GM18507 (cell line): Measurements from ENCODE around the gene P2RX1.

Experiments used
- DNase-seq: peaks from one replicate; pipeline ENCODE4 v3.0.0; 2011; ENCODE audit warnings: low read depth; ENCODE audit not compliant: insufficient read length; ENCODE audit errors: extremely low spot score
- FAIRE-seq: peaks from 2 replicates; lab custom pipeline; 2011; peaks lifted over from hg19 to GRCh38; lab: Jason Lieb, UNC

The P2RX1 gene

DNA sequence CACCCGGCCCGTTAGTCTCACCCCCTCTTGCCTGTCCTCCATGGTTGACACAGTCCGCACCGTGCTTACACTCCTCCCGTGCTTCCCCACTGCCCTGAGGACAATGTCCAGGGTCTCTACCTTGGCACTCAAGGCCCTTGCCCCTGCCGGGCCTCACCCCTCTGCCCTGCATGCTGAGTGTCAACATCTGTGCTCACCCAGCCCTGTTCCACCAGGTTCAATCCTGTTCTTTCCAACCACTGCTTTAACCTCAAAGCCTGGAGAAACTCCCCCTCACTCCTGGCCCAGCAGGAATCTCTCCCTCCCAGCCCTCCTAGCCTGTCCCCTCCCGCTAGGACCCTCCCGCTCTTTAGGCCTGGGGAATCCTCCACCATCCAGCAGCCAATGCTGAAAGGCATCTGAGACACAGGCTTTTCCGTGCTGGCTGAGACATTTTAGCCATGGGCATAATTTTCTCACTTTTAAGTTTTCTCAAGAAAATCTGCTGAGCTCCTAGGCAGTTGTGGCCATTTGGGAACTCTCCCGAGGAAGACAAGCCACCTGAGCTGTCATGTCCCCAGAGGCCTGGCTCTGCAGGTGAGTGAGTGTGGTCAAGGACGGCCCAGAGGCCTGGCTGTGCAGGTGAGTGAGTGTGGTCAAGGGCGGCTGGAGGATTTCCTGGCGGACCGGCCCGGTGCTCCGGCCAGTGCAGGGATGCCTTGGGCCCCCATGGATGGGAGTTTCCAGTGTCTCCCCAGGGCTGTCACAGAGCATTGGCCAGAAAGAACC lies 10.8 kb upstream of the P2RX1 start:
- FAIRE-seq: no peak
- no peak for DNase-seq

GRCh38 chr17:3925684-3926485 lies 9.6 kb upstream of the P2RX1 start:
- FAIRE-seq: no peak
- DNase-seq: no peak

DNA sequence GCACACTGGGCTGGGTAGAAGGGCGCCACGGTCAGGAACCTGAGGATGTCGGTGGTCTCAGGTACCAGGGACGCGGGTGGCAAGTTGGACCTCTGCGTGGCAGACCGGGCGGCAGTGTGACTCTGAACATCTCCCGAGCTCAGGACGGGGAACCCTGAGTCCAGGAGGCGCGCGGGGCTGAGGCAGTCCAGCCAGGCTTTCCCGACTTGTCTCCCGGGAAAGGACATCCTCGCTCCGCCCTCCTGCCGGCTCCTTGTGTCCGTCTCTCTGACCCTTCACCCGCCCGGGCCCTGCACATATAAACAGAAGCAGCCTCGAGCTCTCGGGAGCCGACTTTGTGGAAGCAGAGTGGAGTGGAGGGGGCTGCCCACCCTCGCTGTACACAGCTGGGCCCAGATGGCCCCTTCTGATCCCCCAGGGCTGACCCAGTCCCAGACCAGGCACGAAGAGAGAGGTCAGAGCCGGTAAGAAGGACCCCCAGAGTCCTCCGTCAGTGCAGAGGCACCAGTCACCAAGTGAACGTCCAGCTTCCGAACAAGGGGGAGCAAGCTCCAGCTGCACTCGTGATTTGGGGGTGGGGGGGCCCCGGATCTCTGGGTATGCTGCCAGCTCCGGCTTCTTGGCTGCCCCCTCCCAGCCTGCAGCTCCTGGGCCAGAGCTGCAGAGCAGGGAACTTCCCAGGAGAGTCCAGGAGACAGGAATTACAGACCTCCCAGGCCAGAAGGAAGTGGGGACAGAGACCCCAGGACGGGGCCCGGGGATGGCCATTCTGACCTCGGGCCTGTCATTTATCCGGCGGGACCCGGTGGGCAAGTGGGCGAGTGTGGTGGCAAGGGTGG lies 8.5 kb upstream of the P2RX1 start:
- DNase-seq: no peak
- no peak for FAIRE-seq

- no peak for DNase-seq
- no peak for FAIRE-seq
These were observed 7.4 kb upstream of the P2RX1 start for GRCh38 chr17:3923466-3924190.

GRCh38 chr17:3922765-3923164 lies 6.5 kb upstream of the P2RX1 start:
- no peak for DNase-seq
- no peak for FAIRE-seq

DNA sequence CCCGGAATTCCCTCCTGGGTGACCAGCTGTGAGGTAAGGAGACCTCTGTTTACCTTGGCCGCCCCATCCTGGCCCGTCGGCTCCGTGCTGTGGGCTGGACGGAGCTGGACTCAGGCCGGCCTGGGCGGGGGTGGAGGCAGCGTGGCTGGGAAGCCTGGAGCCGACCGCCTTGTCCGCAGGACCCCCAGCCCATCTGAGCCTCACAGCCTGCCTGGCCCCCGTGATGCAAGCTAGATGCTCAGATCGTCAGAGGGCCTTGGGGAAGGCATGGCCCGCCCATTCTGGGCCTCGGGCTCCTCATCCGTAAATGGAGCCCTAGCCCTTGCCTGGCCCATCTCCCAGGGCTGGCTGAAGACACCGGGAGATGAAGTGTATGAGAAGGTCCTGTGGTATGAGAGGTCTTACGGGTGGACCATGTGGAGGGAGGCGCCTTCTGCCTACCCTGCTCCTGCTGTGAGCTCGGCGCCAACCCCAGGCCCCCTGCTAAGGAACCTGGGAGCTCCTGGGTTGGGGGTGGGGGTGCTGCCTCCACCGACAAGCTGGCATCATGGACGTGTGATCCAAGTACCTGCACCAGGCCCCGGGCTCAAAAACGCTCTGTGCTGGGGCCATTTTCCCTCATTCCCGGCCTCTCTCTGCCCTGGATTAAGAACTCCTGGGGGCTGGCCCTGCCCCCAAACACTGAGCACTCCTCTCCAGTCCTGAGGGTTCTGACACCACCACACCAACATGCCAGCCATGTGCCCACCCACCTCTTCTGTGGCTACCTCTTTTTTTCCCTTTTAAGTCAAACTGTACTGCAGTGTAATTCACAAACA lies 5.4 kb upstream of the P2RX1 start:
- FAIRE-seq (no peak), DNase-seq (no peak)

GRCh38 chr17:3921006-3921405 lies 4.7 kb upstream of the P2RX1 start:
- DNase-seq (no peak), FAIRE-seq (no peak)

GRCh38 chr17:3919123-3919624 lies 2.9 kb upstream of the P2RX1 start:
- FAIRE-seq: no peak
- DNase-seq: no peak

- FAIRE-seq: no peak
- no peak for DNase-seq
These were observed 2.3 kb upstream of the P2RX1 start for GRCh38 chr17:3918372-3919122.

DNA sequence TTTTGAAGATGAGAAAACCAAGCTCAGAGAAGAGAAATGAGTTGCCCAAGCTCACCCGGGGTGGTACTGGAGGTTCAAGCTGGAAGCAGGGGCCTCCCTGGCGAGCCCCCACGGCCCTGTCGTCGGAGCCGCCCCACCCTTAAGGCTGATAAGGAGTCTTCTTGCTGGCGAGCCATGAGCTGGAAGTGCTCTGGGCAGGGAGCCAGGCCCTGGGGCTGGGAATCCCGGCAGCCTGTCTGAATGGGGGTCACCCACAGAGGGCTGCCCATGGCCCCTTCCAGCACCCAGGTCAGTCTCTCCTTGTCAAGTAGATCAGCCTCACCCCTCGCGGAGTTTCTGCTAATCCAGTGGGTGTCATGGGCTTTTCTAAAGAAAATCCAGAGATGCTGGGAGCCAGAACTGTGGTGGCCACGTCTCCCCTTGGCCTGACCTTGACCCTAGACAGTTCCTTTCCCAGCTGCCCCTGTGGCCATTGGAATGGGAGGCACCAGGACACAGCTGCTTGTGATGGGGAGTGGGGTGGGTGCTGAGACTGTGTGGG lies 1.2 kb upstream of the P2RX1 start:
- DNase-seq: no peak
- FAIRE-seq: no peak

DNA sequence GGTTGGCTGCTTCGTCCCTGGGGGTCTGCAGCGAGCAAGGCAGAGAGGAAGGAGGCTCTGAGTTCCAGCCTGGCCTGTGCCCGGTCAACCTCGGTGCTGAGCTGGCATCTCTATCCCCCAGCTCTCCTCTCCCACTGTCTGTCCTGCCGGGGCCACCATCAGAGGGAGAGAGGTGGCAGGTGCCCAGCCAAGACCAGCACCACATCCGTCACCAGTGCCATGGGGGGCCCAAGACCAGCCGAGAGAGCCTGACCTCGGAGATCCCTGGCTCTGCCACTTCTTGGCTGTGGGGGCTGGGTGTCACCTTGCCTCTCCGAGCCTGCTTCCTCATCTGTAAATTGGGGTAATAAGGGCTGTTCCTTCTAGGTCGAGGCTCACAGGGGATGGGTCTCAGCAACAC lies 560 bp upstream of the P2RX1 start:
- peak; percentile 35 for FAIRE-seq
- DNase-seq: no peak

DNA sequence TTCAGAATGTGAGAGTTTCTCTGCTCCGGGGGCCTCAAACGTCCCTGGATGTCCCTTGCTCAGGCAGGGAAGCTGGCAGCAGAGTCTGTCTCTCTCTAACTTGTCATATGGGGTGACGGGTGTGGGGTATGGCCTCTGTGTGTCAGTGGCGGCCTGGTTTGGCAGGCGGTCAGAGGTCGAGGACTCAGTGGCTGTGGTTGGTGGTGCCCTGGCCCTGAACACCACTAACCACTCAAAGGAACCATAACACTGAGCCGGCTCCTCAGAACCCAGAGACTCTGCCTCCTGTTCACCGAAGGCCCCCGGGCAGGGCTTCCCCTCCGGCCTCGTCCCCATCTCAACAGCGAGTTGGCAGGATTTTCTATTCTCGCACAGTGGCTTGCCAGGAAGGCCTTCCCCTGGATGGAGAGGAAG lies 677 bp downstream of the P2RX1 start:
- DNase-seq (no peak), FAIRE-seq (peak; percentile 35)

DNA sequence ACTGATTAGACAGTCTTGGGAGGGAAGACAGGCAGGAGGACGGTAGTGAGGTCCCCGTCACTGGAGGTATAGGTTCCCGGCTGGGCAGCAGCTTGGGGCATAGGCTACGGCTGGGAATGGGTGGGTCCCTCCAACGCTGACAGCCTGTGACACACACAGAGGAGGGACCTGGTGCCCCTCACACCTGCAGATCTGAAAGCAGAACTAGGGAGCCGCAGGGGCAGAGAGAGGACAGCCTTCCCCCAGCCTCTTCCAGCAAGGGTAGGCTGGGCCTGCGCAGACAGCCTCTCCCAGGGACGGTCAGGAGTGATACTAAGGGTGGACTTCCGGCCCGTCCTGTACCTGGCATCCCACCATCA lies 2.0 kb downstream of the P2RX1 start:
- DNase-seq (peak; percentile 49), FAIRE-seq (no peak)

DNA sequence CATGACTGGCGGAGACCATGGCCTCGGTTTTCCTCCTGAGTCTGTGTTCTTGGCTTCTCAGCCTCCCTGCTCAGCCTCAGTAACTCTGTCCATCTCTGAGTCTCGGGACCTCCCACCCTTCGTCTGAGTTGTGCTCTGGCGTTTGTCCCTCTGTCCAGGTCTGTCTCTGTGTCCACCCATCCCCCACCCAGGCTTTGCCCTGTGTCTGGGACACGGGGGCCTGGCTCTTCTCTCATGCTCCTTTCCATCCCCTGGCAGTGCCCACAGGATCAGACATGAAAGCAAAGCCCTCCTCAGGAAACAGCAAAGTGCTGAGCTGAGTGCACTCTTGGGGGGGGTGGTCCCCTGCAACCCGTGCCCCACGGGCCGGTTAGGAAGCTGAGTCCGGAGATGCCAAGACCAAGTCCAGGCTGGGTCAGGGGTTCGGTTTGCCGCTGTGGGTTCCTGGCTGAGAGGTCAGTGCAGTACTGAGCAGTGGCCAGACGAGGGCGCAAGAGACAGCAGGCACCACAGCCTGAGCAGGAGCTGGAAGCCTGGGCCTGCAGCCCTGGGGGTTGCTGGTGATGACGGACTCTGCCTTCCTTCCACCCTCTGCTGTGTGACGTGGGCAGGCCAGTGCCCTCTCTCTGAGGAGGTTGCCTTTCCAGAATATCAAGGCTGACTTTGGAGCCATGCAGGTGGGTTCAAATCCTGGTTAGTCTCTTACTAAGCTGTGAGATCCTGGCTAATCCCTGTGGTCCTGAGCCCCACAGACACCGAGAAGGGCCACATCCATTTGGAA lies 2.5 kb downstream of the P2RX1 start:
- peak; percentile 95 for FAIRE-seq

DNA sequence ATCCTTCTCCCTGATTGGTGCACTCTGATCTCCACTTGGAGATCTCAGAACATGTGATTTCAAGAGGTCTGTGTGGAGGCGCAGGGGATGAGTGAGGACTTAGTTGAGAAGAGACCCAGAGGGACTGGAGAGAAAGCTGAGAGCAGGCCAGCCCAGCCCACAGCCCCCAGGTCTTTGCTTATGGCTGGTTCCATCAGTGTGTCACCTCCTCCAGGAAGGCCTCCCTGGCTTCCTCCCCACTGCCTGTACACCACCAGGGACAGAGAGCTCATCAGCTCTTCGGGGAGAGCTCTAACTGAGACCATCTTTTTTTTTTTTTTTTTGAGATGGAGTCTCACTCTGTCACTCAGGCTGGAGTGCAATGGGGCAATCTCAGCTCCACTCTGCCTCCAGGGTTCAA lies 3.4 kb downstream of the P2RX1 start:
- no peak for DNase-seq
- FAIRE-seq: no peak

More for the DNA sequence above, 2.5 kb downstream of the P2RX1 start:
- DNase-seq: peak; percentile 76

- DNase-seq (peak; percentile 77), FAIRE-seq (peak; percentile 94)
These were observed 4.8 kb downstream of the P2RX1 start for GRCh38 chr17:3911271-3912053.
